PFSK-1 (cell line): ENCODE results near the gene GPR65.

Experiments used
- FOXP2 ChIP-seq: optimal IDR thresholded peaks from 2 replicates; pipeline ENCODE3; 2011; ENCODE audit warnings: borderline replicate concordance, control low read depth, inconsistent platforms; ENCODE audit not compliant: insufficient read depth; ENCODE audit errors: extremely low read length, extremely low read depth
- POLR2AphosphoS5 ChIP-seq: IDR thresholded peaks from 2 replicates; pipeline ENCODE4 v1.6.1; 2012; ENCODE audit warnings: low read depth, mild to moderate bottlenecking, control low read depth, low read length, moderate library complexity
- SIN3A ChIP-seq: IDR thresholded peaks from 2 replicates; pipeline ENCODE4 v1.6.1; 2012; ENCODE audit warnings: mild to moderate bottlenecking, low read length, moderate library complexity, borderline replicate concordance; ENCODE audit not compliant: insufficient read depth
- TAF1 ChIP-seq: IDR thresholded peaks from 2 replicates; pipeline ENCODE4 v1.6.1; 2012; ENCODE audit warnings: low read length, control low read depth, borderline replicate concordance; ENCODE audit not compliant: insufficient read depth
- TF ChIP-seq, protein P1 (sequence below), 2 experiments: IDR thresholded peaks; 2 replicates each; pipeline versions ENCODE4 v1.6.1 to v1.8.0; 2011 to 2012; ENCODE audit warnings: low read depth in 2 of 2, low read length in 2 of 2, control low read depth in 1 of 2, inconsistent platforms in 1 of 2, mild to moderate bottlenecking in 1 of 2, moderate library complexity in 1 of 2; ENCODE audit not compliant: insufficient read depth in 1 of 2

Gene GPR65

GRCh38 chr14:88030079-88030478, 25.1 kb downstream of the GPR65 start:
- TF ChIP-seq POLR2AphosphoS5 (no peak), FOXP2 (no peak), TAF1 (no peak), SIN3A (no peak)
- TF ChIP-seq, protein P1, sequence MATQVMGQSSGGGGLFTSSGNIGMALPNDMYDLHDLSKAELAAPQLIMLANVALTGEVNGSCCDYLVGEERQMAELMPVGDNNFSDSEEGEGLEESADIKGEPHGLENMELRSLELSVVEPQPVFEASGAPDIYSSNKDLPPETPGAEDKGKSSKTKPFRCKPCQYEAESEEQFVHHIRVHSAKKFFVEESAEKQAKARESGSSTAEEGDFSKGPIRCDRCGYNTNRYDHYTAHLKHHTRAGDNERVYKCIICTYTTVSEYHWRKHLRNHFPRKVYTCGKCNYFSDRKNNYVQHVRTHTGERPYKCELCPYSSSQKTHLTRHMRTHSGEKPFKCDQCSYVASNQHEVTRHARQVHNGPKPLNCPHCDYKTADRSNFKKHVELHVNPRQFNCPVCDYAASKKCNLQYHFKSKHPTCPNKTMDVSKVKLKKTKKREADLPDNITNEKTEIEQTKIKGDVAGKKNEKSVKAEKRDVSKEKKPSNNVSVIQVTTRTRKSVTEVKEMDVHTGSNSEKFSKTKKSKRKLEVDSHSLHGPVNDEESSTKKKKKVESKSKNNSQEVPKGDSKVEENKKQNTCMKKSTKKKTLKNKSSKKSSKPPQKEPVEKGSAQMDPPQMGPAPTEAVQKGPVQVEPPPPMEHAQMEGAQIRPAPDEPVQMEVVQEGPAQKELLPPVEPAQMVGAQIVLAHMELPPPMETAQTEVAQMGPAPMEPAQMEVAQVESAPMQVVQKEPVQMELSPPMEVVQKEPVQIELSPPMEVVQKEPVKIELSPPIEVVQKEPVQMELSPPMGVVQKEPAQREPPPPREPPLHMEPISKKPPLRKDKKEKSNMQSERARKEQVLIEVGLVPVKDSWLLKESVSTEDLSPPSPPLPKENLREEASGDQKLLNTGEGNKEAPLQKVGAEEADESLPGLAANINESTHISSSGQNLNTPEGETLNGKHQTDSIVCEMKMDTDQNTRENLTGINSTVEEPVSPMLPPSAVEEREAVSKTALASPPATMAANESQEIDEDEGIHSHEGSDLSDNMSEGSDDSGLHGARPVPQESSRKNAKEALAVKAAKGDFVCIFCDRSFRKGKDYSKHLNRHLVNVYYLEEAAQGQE (IDR thresholded peaks at IDR 0.05; ENCODE audit: insufficient read depth in 1 of 2, low read depth in 2 of 2, low read length in 2 of 2), result no peak

DNA sequence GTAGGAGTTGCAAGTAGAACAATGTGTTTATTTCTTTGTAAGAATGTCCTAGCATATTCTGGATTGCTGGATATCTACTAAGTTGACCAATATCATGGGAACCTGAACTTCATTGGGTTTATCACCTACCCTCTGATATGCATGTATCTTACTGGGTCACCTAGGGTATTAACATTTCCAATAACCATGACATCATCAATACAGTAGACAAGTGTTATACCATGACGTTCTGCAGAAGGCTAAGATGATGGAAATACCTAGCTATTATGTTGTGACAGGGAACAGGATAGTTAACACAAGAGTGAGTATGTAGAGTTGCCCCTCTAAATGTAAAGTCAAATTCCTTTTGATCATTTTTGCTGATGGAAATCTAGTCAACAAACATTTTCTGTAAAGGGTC, 26.0 kb downstream of the GPR65 start:
- TF ChIP-seq, protein P1 (IDR thresholded peaks at IDR 0.05; ENCODE audit: insufficient read depth in 1 of 2, low read depth in 2 of 2, low read length in 2 of 2), result no peak
- TF ChIP-seq SIN3A (no peak), POLR2AphosphoS5 (no peak), FOXP2 (no peak)

DNA sequence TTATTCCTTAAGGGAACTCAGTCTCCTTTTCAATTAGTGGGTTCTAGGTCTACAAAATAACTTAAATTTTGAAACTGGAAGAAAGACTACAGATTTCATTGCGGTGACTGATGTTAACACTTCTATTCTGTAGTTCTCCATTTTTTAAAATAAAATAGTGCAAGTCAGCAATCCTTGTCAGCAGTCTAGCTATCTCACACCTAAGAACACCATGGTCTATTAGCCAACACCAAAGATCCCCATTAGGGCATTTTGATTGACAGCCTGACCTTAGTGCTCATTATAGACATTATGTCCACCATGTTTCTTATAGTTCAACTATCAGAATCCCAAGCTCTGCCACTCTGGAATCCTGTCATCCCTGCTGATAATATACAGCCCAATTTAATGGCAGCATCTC, 27.4 kb downstream of the GPR65 start:
- TF ChIP-seq FOXP2 (no peak), SIN3A (no peak), TAF1 (no peak), POLR2AphosphoS5 (no peak)
- TF ChIP-seq, protein P1 (IDR thresholded peaks at IDR 0.05; ENCODE audit: insufficient read depth in 1 of 2, low read depth in 2 of 2, low read length in 2 of 2), result no peak

GRCh38 chr14:88034076-88034475, 29.1 kb downstream of the GPR65 start:
- TF ChIP-seq POLR2AphosphoS5 (no peak), FOXP2 (no peak), SIN3A (no peak), TAF1 (no peak)
- TF ChIP-seq, protein P1 (IDR thresholded peaks at IDR 0.05; ENCODE audit: insufficient read depth in 1 of 2, low read depth in 2 of 2, low read length in 2 of 2), result no peak

DNA sequence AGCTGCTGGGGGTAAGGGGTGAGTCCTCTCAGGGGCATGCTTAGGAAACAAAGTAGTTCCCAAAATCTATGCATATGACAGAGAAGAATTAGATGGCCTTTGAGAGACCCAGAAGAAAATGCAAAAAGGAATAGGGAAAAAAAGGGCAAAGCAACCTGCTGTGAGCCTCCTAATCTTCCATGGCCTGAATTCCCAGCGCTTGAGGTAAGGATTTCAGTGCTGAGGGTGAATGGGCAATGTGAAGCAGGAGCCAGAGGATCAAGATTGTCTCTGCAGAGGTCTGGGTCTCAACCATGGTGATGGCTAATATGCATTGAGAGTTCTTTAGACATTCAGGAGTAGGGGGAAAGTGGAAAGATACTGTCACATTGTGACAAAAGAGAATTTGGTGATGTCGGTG, 31.5 kb downstream of the GPR65 start:
- TF ChIP-seq, protein P1 (IDR thresholded peaks at IDR 0.05; ENCODE audit: insufficient read depth in 1 of 2, low read depth in 2 of 2, low read length in 2 of 2), result no peak
- no peak for TF ChIP-seq TAF1
- no peak for TF ChIP-seq POLR2AphosphoS5
- no peak for TF ChIP-seq FOXP2
- TF ChIP-seq SIN3A, result no peak
